OCI-LY7 (cell line): Measurements from ENCODE around the gene VSIG10L2.

ENCODE experiments used
- CTCF ChIP-seq: fragments of 200-600 bp; sonication (generic); conservative IDR thresholded peaks from 2 replicates; pipeline ENCODE4 v1.5.1; 2014; ENCODE audit warnings: mild to moderate bottlenecking, antibody characterized with exemption, low read length, moderate library complexity, mixed read lengths
- EZH2phosphoT487 ChIP-seq: fragments of 200-600 bp; sonication (generic); IDR thresholded peaks from 2 replicates; pipeline ENCODE4 v1.6.1; 2018; ENCODE audit warnings: low read depth, borderline replicate concordance, mild to moderate bottlenecking, mixed run types, antibody characterized with exemption, low read length, moderate library complexity, mixed read lengths

DNA sequence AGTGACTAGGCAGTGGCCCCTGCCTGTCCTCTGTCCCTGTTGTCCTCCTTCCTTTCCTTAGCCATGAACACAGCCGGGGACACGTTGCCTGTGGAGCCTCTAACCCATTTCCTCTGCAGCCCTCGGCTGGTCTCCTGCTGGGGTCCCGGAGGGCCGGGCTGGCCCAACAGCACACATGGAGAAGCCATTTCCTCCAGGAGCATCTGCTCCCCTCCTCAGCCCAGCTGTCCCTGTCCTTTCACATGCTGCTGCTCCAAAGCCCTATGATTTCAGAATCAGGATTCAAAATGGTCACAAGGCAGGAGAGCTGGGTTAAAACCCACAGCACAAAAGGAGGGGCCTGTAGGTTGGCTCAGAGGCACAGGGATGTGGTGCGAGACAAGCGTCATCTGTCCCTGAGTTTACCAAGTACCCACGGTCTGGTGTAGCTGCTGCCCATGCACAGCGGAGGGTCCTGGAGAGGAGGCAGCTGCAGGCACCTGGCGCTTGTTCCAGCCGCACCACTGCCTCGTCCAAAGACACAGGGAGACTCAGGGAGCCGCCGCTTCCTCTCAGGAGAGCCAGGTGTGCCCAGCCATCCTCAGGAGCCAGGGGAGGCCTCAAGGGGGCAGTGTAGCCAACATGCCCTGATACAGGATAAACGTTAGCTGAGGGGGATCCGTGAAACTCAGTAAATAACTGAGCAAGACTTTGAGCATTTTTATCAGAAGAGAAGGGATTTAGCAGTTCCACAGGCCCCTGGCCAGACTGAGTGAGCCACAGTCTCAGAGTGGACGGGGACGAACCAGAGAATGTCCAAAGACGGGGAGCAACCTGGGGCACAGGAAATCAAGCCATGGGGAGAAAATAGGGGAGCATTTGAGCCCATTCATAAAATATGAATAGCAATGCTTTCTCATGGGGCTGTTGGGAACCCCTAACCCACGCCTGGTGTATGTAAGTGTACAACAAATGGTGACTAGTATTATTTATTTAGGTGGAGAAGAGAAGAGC, 3.9 kb upstream of the VSIG10L2 start:
- TF ChIP-seq CTCF (peak; percentile 88), EZH2phosphoT487 (no peak)
